Measurements from ENCODE around the gene NCOR1. TPM values are rescaled to one million over a fixed set of nuclear protein-coding genes. Genes with fewer than 3 reads are reported as not detected.

NCOR1 gene
- total and polyA plus RNA-seq, 2 of the 13 experiments (the other 11 are each of a cell fraction or from before 2014, with no cell fraction given), result 57.0 to 71.7 TPM

DNA sequence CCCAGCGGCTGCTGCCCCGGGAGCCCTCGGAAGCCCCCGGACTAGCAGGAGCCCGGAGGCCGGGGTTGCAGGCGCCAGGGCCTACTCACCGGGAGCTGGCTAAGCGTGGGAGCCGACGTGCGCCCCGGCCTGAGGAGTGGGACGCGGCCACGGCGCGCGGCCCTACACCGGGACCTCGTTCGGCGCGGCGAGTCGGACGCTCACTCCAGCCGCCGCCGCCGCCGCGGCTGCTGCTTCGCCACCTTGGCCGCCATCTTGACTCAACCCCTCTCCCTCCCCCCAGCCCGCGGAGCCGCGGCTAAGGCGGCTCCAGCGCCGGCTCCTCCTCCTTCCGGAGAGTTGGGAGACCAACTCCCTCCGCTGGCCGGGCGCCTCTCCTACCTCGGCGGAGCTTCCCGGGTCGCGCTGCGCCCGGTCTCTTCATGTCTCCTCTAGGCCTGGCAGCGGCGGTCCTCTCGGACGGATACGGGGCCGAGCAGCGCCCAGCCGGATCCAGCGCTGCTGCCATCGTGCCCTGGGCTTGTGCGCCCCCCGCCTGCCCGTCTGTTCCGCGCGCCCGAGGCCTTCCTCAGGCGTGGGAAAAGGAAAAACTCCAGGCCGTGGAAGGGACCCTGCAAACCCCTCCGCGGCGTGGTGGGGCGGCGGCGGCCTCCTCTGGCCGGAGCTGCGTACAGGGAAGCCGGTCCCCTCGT, at the start of gene NCOR1 (continued):
- TF ChIP-seq, protein P1, sequence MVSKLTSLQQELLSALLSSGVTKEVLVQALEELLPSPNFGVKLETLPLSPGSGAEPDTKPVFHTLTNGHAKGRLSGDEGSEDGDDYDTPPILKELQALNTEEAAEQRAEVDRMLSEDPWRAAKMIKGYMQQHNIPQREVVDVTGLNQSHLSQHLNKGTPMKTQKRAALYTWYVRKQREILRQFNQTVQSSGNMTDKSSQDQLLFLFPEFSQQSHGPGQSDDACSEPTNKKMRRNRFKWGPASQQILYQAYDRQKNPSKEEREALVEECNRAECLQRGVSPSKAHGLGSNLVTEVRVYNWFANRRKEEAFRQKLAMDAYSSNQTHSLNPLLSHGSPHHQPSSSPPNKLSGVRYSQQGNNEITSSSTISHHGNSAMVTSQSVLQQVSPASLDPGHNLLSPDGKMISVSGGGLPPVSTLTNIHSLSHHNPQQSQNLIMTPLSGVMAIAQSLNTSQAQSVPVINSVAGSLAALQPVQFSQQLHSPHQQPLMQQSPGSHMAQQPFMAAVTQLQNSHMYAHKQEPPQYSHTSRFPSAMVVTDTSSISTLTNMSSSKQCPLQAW (CRISPR knock-in tag; IDR thresholded peaks at IDR 0.05), result peak; percentile 57; the same call in 1 of the 2 replicates
- TF ChIP-seq, protein P2, sequence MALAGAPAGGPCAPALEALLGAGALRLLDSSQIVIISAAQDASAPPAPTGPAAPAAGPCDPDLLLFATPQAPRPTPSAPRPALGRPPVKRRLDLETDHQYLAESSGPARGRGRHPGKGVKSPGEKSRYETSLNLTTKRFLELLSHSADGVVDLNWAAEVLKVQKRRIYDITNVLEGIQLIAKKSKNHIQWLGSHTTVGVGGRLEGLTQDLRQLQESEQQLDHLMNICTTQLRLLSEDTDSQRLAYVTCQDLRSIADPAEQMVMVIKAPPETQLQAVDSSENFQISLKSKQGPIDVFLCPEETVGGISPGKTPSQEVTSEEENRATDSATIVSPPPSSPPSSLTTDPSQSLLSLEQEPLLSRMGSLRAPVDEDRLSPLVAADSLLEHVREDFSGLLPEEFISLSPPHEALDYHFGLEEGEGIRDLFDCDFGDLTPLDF (CRISPR knock-in tag; IDR thresholded peaks at IDR 0.05), result no peak
- TF ChIP-seq JUNB (CRISPR knock-in tag; IDR thresholded peaks at IDR 0.05; ENCODE audit: borderline replicate concordance) (no peak), EHMT2 (IDR thresholded peaks at IDR 0.05; ENCODE audit: borderline replicate concordance, low read depth, low read length) (no peak), FOXA1 (IDR thresholded peaks at IDR 0.05) (no peak), FOXA1 (CRISPR knock-in tag; IDR thresholded peaks at IDR 0.05) (no peak; the same call in 1 of the 2 replicates), FOXK2 (IDR thresholded peaks at IDR 0.05) (no peak), KDM3A (CRISPR knock-in tag; IDR thresholded peaks at IDR 0.05; ENCODE audit: low read depth) (peak; percentile 92), MYC (CRISPR knock-in tag; IDR thresholded peaks at IDR 0.05; ENCODE audit: borderline replicate concordance) (peak; percentile 71; the same call in 1 of the 2 replicates)
- TF ChIP-seq, protein P3, sequence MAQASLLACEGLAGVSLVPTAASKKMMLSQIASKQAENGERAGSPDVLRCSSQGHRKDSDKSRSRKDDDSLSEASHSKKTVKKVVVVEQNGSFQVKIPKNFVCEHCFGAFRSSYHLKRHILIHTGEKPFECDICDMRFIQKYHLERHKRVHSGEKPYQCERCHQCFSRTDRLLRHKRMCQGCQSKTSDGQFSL (CRISPR knock-in tag; IDR thresholded peaks at IDR 0.05), result peak; percentile 49; the same call in 1 of the 2 replicates
- TF ChIP-seq, protein P4, sequence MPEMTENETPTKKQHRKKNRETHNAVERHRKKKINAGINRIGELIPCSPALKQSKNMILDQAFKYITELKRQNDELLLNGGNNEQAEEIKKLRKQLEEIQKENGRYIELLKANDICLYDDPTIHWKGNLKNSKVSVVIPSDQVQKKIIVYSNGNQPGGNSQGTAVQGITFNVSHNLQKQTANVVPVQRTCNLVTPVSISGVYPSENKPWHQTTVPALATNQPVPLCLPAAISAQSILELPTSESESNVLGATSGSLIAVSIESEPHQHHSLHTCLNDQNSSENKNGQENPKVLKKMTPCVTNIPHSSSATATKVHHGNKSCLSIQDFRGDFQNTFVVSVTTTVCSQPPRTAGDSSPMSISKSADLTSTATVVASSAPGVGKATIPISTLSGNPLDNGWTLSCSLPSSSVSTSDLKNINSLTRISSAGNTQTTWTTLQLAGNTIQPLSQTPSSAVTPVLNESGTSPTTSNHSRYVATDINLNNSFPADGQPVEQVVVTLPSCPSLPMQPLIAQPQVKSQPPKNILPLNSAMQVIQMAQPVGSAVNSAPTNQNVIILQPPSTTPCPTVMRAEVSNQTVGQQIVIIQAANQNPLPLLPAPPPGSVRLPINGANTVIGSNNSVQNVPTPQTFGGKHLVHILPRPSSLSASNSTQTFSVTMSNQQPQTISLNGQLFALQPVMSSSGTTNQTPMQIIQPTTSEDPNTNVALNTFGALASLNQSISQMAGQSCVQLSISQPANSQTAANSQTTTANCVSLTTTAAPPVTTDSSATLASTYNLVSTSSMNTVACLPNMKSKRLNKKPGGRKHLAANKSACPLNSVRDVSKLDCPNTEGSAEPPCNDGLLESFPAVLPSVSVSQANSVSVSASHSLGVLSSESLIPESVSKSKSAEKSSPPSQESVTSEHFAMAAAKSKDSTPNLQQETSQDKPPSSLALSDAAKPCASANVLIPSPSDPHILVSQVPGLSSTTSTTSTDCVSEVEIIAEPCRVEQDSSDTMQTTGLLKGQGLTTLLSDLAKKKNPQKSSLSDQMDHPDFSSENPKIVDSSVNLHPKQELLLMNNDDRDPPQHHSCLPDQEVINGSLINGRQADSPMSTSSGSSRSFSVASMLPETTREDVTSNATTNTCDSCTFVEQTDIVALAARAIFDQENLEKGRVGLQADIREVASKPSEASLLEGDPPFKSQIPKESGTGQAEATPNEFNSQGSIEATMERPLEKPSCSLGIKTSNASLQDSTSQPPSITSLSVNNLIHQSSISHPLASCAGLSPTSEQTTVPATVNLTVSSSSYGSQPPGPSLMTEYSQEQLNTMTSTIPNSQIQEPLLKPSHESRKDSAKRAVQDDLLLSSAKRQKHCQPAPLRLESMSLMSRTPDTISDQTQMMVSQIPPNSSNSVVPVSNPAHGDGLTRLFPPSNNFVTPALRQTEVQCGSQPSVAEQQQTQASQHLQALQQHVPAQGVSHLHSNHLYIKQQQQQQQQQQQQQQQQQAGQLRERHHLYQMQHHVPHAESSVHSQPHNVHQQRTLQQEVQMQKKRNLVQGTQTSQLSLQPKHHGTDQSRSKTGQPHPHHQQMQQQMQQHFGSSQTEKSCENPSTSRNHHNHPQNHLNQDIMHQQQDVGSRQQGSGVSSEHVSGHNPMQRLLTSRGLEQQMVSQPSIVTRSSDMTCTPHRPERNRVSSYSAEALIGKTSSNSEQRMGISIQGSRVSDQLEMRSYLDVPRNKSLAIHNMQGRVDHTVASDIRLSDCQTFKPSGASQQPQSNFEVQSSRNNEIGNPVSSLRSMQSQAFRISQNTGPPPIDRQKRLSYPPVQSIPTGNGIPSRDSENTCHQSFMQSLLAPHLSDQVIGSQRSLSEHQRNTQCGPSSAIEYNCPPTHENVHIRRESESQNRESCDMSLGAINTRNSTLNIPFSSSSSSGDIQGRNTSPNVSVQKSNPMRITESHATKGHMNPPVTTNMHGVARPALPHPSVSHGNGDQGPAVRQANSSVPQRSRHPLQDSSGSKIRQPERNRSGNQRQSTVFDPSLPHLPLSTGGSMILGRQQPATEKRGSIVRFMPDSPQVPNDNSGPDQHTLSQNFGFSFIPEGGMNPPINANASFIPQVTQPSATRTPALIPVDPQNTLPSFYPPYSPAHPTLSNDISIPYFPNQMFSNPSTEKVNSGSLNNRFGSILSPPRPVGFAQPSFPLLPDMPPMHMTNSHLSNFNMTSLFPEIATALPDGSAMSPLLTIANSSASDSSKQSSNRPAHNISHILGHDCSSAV (CRISPR knock-in tag; IDR thresholded peaks at IDR 0.05; ENCODE audit: borderline replicate concordance), result no peak
- TF ChIP-seq, protein P5, sequence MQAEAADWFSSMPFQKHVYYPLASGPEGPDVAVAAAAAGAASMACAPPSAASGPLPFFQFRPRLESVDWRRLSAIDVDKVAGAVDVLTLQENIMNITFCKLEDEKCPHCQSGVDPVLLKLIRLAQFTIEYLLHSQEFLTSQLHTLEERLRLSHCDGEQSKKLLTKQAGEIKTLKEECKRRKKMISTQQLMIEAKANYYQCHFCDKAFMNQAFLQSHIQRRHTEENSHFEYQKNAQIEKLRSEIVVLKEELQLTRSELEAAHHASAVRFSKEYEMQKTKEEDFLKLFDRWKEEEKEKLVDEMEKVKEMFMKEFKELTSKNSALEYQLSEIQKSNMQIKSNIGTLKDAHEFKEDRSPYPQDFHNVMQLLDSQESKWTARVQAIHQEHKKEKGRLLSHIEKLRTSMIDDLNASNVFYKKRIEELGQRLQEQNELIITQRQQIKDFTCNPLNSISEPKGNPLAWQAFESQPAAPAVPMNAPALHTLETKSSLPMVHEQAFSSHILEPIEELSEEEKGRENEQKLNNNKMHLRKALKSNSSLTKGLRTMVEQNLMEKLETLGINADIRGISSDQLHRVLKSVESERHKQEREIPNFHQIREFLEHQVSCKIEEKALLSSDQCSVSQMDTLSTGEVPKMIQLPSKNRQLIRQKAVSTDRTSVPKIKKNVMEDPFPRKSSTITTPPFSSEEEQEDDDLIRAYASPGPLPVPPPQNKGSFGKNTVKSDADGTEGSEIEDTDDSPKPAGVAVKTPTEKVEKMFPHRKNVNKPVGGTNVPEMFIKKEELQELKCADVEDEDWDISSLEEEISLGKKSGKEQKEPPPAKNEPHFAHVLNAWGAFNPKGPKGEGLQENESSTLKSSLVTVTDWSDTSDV (CRISPR knock-in tag; IDR thresholded peaks at IDR 0.05), result peak; percentile 80; the same call in 1 of the 2 replicates
